GM19452 (cell line): ENCODE results near the gene PXT1.
"Not testable (repeated sequence)": the region's sequence is repeated elsewhere in the genome, so short reads cannot be mapped to it uniquely, and the experiment has no call there.

Experiments used
- ATAC-seq: cut with Tn5 transposase; IDR thresholded peaks from one replicate; pipeline ENCODE4 v1.9.1; 2021; ENCODE audit not compliant: unreplicated experiment

Gene PXT1

GRCh38 chr6:36370638-36371037 lies 72.0 kb downstream of the PXT1 start:
- no peak for ATAC-seq

GRCh38 chr6:36368921-36369865 lies 73.5 kb downstream of the PXT1 start:
- ATAC-seq, result no peak

GRCh38 chr6:36368421-36368820 lies 74.2 kb downstream of the PXT1 start:
- no peak for ATAC-seq

- ATAC-seq, result no peak
Observed at GRCh38 chr6:36367743-36368142, 74.9 kb downstream of the PXT1 start.

- no peak for ATAC-seq
Observed at GRCh38 chr6:36364669-36365479, 77.8 kb downstream of the PXT1 start.

GRCh38 chr6:36364061-36364635 lies 78.5 kb downstream of the PXT1 start:
- not testable (repeated sequence) for ATAC-seq

GRCh38 chr6:36363371-36363752 lies 79.3 kb downstream of the PXT1 start:
- ATAC-seq, result not testable (repeated sequence)

- no peak for ATAC-seq
Observed at GRCh38 chr6:36362551-36363370, 79.9 kb downstream of the PXT1 start.

- ATAC-seq, result no peak
Observed at GRCh38 chr6:36361071-36361470, 81.6 kb downstream of the PXT1 start.

- peak; percentile 50 for ATAC-seq
Observed at GRCh38 chr6:36360241-36361054, 82.2 kb downstream of the PXT1 start.

- no peak for ATAC-seq
Observed at GRCh38 chr6:36358226-36358915, 84.3 kb downstream of the PXT1 start.

GRCh38 chr6:36357872-36358225 lies 84.8 kb downstream of the PXT1 start:
- ATAC-seq, result no peak

- no peak for ATAC-seq
Observed at GRCh38 chr6:36355819-36356218, 86.8 kb downstream of the PXT1 start.

- no peak for ATAC-seq
Observed at GRCh38 chr6:36353411-36353915, 89.2 kb downstream of the PXT1 start.

GRCh38 chr6:36352477-36353157 lies 90.0 kb downstream of the PXT1 start:
- no peak for ATAC-seq

- ATAC-seq, result no peak
Observed at GRCh38 chr6:36350681-36351571, 91.7 kb downstream of the PXT1 start.

- no peak for ATAC-seq
Observed at GRCh38 chr6:36350082-36350481, 92.6 kb downstream of the PXT1 start.

- no peak for ATAC-seq
Observed at GRCh38 chr6:36349240-36349639, 93.4 kb downstream of the PXT1 start.
